GM21786 (cell line): Measurements from ENCODE around the gene GALNT9.
"Not testable (repeated sequence)": the region's sequence is repeated elsewhere in the genome, so short reads cannot be mapped to it uniquely, and the experiment has no call there.

Experiments used
- ATAC-seq: cut with Tn5 transposase; IDR thresholded peaks from one replicate; pipeline ENCODE4 v1.9.1; 2021; ENCODE audit not compliant: unreplicated experiment

Gene GALNT9

DNA sequence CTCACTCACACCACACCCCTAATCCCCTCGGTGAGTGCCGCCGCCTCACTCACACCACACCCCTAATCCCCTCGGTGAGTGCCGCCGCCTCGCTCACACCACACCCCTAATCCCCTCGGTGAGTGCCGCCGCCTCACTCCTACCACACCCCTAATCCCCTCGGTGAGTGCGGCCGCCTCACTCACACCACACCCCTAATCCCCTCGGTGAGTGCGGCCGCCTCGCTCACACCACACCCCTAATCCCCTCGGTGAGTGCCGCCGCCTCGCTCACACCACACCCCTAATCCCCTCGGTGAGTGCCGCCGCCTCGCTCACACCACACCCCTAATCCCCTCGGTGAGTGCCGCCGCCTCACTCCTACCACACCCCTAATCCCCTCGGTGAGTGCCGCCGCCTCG, 179.9 kb downstream of the GALNT9 start:
- not testable (repeated sequence) for ATAC-seq

DNA sequence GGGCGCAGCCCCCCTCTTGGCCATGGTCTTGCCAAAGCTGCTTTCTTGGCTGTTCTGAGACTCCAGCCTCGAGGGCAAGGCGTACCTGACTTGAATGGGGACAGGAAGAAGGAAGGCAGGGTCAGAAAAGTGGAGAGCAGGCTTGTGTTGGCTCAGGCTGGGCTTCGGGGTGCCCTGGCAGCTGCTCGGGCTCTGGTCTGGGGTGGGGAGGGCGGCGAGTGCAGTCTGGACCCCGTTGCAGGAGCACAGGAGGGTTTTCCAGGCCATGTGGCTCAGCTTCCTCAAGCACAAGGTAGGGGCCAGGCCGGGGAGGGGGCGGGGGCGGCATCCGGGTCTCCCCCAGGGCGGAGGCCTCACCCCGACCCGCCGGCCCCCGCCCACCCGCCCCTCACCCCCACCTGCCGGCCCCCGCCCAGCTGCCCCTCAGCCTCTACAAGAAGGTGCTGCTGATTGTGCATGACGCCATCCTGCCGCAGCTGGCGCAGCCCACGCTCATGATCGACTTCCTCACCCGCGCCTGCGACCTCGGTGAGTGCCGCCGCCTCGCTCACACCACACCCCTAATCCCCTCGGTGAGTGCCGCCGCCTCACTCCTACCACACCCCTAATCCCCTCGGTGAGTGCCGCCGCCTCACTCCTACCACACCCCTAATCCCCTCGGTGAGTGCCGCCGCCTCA, 180.9 kb downstream of the GALNT9 start:
- ATAC-seq, result no peak

DNA sequence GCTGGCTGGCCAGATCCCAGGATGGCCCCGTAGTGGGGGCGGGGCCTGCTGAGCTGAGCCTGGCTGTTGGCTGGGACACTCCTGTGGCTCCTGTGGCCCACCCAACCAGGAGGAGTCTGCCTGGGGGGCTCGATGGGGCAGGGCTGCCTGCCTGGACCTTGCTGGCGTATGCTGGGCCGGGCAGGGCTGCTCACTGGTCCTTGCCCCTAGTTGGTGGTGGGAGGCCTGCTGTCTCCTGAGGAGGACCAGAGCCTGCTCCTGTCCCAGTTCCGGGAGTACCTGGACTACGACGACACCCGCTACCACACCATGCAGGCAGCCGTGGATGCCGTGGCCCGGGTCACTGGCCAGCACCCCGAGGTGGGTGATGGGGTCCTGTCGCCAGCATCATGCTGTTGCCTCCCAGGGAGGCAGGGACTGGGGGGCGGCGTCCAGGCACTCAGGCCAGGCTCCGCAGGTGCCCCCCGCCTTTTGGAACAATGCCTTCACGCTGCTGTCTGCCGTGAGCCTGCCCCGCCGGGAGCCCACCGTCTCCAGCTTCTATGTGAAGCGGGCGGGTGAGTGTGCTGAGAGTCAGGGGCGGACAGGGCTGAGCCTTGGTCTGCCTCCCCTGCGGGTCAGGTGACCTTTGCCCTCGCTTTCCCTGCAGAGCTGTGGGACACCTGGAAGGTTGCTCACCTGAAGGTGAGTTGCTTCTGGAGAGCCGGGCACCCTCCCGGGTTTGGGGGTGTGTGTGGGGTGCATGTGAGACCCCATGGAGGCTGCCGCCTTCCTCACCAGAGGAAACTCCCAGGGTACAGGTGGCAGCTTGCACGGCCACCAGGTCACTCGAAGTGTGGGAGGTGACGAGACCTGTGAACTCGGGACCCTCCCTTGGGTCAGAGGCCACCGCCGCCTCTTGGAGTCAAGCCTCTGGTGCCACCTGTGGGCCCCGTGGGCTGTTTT, 181.7 kb downstream of the GALNT9 start:
- no peak for ATAC-seq

DNA sequence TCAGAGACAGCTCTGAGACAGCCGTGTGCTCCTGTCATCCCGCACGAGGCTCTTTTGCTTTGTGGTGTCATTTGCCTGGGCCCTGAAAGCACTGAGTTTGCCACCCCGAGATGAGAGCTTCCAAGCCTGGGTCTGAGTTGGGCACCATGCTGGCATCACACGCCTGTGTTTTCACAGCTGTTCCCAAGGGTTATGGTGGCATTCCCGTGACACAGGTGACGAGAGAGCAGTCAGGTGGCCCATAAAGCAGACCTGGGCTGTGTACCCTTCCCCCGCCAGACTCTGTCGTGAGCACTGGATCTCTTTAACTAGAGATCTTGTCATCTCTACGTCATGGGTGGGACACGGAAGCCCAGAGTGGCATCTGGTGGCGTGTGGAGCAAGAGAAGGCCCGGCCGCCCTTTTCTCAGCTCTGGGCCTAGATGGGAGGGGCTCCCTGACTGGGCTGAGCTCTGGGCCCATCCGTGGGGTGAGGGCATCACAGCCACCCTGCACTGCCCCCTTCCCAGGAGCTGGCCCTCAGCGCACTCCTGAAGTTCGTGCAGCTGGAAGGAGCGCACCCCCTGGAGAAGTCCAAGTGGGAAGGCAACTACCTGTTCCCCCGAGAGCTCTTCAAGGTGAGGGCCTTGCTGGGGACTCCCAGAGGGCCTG, 182.5 kb downstream of the GALNT9 start:
- no peak for ATAC-seq
